ENCODE results near the gene ARSB. TPM values are rescaled to one million over a fixed set of nuclear protein-coding genes. Genes with fewer than 3 reads are reported as not detected.

Gene ARSB
- total and polyA plus RNA-seq, 2 experiments from 2014 or later, result 16.0 to 25.5 TPM

GRCh38 chr5:78806544-78806943, 178.6 kb downstream of the ARSB start:
- H3K4me3 ChIP-seq, result no peak overlapping the region
- H3K36me3 ChIP-seq, result no peaks in the 10 kb centered on the region
- peaks cover 30% of the 10 kb centered on the region for H3K4me1 ChIP-seq (ENCODE audit: low read depth)
- peak in 1 of 2 donors; percentile 70 for DNase-seq (ENCODE audit: low read depth in 1 of 2, low spot score in 1 of 2)
- H3K27ac ChIP-seq, result no peak overlapping the region
- no peaks in the 10 kb centered on the region for H3K9me3 ChIP-seq (ENCODE audit: low read depth)
- no peak for TF ChIP-seq CTCF (IDR thresholded peaks at IDR 0.05; ENCODE audit: low read depth, low read length)
- H3K27me3 ChIP-seq, result no peaks in the 10 kb centered on the region

- no peak for TF ChIP-seq CTCF (IDR thresholded peaks at IDR 0.05; ENCODE audit: low read depth, low read length)
- Histone ChIP-seq H3K27me3 (no peaks in the 10 kb centered on the region), H3K9me3 (ENCODE audit: low read depth) (no peaks in the 10 kb centered on the region), H3K4me1 (ENCODE audit: low read depth) (peaks cover 24% of the 10 kb centered on the region), H3K4me3 (no peak overlapping the region), H3K27ac (no peak overlapping the region), H3K36me3 (no peaks in the 10 kb centered on the region)
- DNase-seq (ENCODE audit: low read depth in 1 of 2, low spot score in 1 of 2), result no peak
These were observed 179.5 kb downstream of the ARSB start for GRCh38 chr5:78805474-78806124.

GRCh38 chr5:78804995-78805394, 180.1 kb downstream of the ARSB start:
- no peaks in the 10 kb centered on the region for H3K36me3 ChIP-seq
- no peaks in the 10 kb centered on the region for H3K9me3 ChIP-seq (ENCODE audit: low read depth)
- H3K27me3 ChIP-seq, result no peaks in the 10 kb centered on the region
- no peak overlapping the region for H3K27ac ChIP-seq
- TF ChIP-seq CTCF (IDR thresholded peaks at IDR 0.05; ENCODE audit: low read depth, low read length), result no peak
- H3K4me3 ChIP-seq, result no peak overlapping the region
- DNase-seq (ENCODE audit: low read depth in 1 of 2, low spot score in 1 of 2), result no peak
- peaks cover 19% of the 10 kb centered on the region for H3K4me1 ChIP-seq (ENCODE audit: low read depth)

- H3K27me3 ChIP-seq, result no peaks in the 10 kb centered on the region
- TF ChIP-seq CTCF (IDR thresholded peaks at IDR 0.05; ENCODE audit: low read depth, low read length), result no peak
- H3K36me3 ChIP-seq, result no peaks in the 10 kb centered on the region
- no peak overlapping the region for H3K4me3 ChIP-seq
- no peak for DNase-seq (ENCODE audit: low read depth in 1 of 2, low spot score in 1 of 2)
- peaks cover 11% of the 10 kb centered on the region for H3K4me1 ChIP-seq (ENCODE audit: low read depth)
- H3K9me3 ChIP-seq (ENCODE audit: low read depth), result no peaks in the 10 kb centered on the region
- no peak overlapping the region for H3K27ac ChIP-seq
These were observed 181.2 kb downstream of the ARSB start for GRCh38 chr5:78803941-78804340.

GRCh38 chr5:78803353-78803752, 181.8 kb downstream of the ARSB start:
- Histone ChIP-seq H3K4me1 (ENCODE audit: low read depth) (peaks cover 11% of the 10 kb centered on the region), H3K27ac (no peak overlapping the region), H3K4me3 (no peak overlapping the region), H3K9me3 (ENCODE audit: low read depth) (no peaks in the 10 kb centered on the region), H3K27me3 (no peaks in the 10 kb centered on the region), H3K36me3 (no peaks in the 10 kb centered on the region)
- TF ChIP-seq CTCF (IDR thresholded peaks at IDR 0.05; ENCODE audit: low read depth, low read length), result no peak
- DNase-seq (ENCODE audit: low read depth in 1 of 2, low spot score in 1 of 2), result peak in 1 of 2 donors; percentile 82
